HCT116 (cell line): ENCODE data around the gene SPATA1. TPM values are rescaled to one million over a fixed set of nuclear protein-coding genes. Genes with fewer than 3 reads are reported as not detected.

ENCODE experiments used
- ATAC-seq: fragments of 200-7000 bp; cut with Tn5 transposase; 2 replicates; pipeline ENCODE4 v1.9.1; 2020; ENCODE audit warnings: mild to moderate bottlenecking, moderate library complexity
- BruUV-seq: library from RNA; stranded (reverse); fragments of 400-500 nt; replicated peaks from 2 replicates; lab custom pipeline; 2021; lab: Mats Ljungman, UMichigan
- CTCF ChIA-PET: fragments of 300-600 bp; sonication (Branson Sonifier 250); formaldehyde crosslinking; loops from one replicate; lab custom pipeline; 2021; ENCODE audit warnings: antibody characterized with exemption; lab: Charles Lee
- POLR2A ChIA-PET: fragments of 300-600, 350-600 bp; sonication (Branson Sonifier 250); formaldehyde crosslinking; loops from one replicate; lab custom pipeline; 2021; ENCODE audit warnings: antibody characterized with exemption; lab: Charles Lee
- RAD21 ChIA-PET, 2 experiments: fragments of 300-600 bp; sonication (Branson Sonifier 250); formaldehyde crosslinking; loops; one replicate each; lab custom pipeline; 2023; ENCODE audit warnings: low total read pairs in 2 of 2; ENCODE audit not compliant: uncharacterized antibody in 2 of 2, unreplicated experiment in 2 of 2, low non-redundant PET in 1 of 2; lab: Charles Lee
- DNase-seq: peaks from one replicate; pipeline ENCODE4 v3.0.0-alpha.2; 2010; ENCODE audit warnings: low read depth, low spot score
- H2AFZ ChIP-seq: fragments of 200-600 bp; shearing (Covaris generic), sonication (generic); 2 replicates; pipeline ENCODE4 v1.6.1; 2017; ENCODE audit warnings: low read depth, mixed run types, mixed read lengths, antibody characterized with exemption, low read length; ENCODE audit not compliant: poor library complexity, severe bottlenecking
- H3K27ac ChIP-seq: 2 replicates; pipeline ENCODE4 v1.5.1; 2012; ENCODE audit warnings: low read depth, low read length
- H3K27me3 ChIP-seq: fragments of 200-600 bp; sonication (generic); 2 replicates; pipeline ENCODE4 v1.6.1; 2016; ENCODE audit warnings: mixed run types, low read length, mixed read lengths; ENCODE audit not compliant: insufficient read depth
- H3K36me3 ChIP-seq, 2 experiments: fragments of 200-500 bp in 1 of 2; fragments of 200-600 bp in 1 of 2; sonication (Bioruptor generic) in 1 of 2; sonication (generic) in 1 of 2; 2 replicates each; pipeline versions ENCODE4 v1.5.1 to v1.6.1; 2014 to 2016; ENCODE audit warnings: low read length in 2 of 2, inconsistent platforms in 1 of 2, mixed read lengths in 1 of 2, mixed run types in 1 of 2; ENCODE audit not compliant: insufficient read depth in 2 of 2, control insufficient read depth in 1 of 2
- H3K4me1 ChIP-seq, 2 experiments: fragments of 200-600 bp in 1 of 2; sonication (generic) in 1 of 2; 2 replicates each; pipeline versions ENCODE4 v1.5.1 to v1.6.1; 2012 to 2017; ENCODE audit warnings: low read length in 2 of 2, inconsistent platforms in 1 of 2, mild to moderate bottlenecking in 1 of 2, mixed read lengths in 1 of 2, mixed run types in 1 of 2, moderate library complexity in 1 of 2; ENCODE audit not compliant: insufficient read depth in 2 of 2, control insufficient read depth in 1 of 2
- H3K4me2 ChIP-seq: fragments of 200-600 bp; sonication (generic); 2 replicates; pipeline ENCODE4 v1.6.1; 2017; ENCODE audit warnings: mixed run types, low read length, mixed read lengths
- H3K4me3 ChIP-seq, 2 experiments: fragments of 200-600 bp in 1 of 2; sonication (generic) in 1 of 2; replicated peaks in 1 of 2; 2 replicates each; pipeline ENCODE4 v1.5.1; 2011 to 2016; ENCODE audit warnings: low read length in 2 of 2, control low read depth in 1 of 2, low read depth in 1 of 2, mild to moderate bottlenecking in 1 of 2, mixed read lengths in 1 of 2, mixed run types in 1 of 2
- H3K79me2 ChIP-seq: fragments of 200-600 bp; sonication (generic); 2 replicates; pipeline ENCODE4 v1.6.1; 2017; ENCODE audit warnings: mild to moderate bottlenecking, mixed run types, low read length, moderate library complexity, mixed read lengths; ENCODE audit not compliant: insufficient read depth
- H3K9ac ChIP-seq: fragments of 200-600 bp; sonication (generic); 2 replicates; pipeline ENCODE4 v1.6.1; 2016; ENCODE audit warnings: low read length, mixed read lengths
- H3K9me2 ChIP-seq: fragments of 200-600 bp; sonication (generic), shearing (Covaris generic); 2 replicates; pipeline ENCODE4 v1.6.1; 2017; ENCODE audit warnings: mixed run types, mild to moderate bottlenecking, moderate library complexity; ENCODE audit not compliant: insufficient read depth
- H3K9me3 ChIP-seq, 2 experiments: fragments of 200-500 bp in 1 of 2; fragments of 200-600 bp in 1 of 2; sonication (Bioruptor generic) in 1 of 2; sonication (generic) in 1 of 2; 2 replicates each; pipeline ENCODE4 v1.6.1; 2014 to 2017; ENCODE audit warnings: low read length in 2 of 2, mixed read lengths in 2 of 2, inconsistent platforms in 1 of 2, low read depth in 1 of 2, mild to moderate bottlenecking in 1 of 2, mixed run types in 1 of 2, moderate library complexity in 1 of 2; ENCODE audit not compliant: control insufficient read depth in 1 of 2, insufficient read depth in 1 of 2
- H4K20me1 ChIP-seq: fragments of 200-600 bp; sonication (generic), shearing (Covaris generic); 2 replicates; pipeline ENCODE4 v1.6.1; 2017; ENCODE audit warnings: mixed run types, mild to moderate bottlenecking, moderate library complexity; ENCODE audit not compliant: insufficient read depth
- CBX3 ChIP-seq: IDR thresholded peaks from 2 replicates; pipeline ENCODE4 v1.6.1; 2012; ENCODE audit warnings: low read depth
- CEBPB ChIP-seq: IDR thresholded peaks from 2 replicates; pipeline ENCODE4 v1.6.1; 2012; ENCODE audit warnings: low read depth
- EZH2 ChIP-seq: fragments of 200-600 bp; sonication (generic); IDR thresholded peaks from 2 replicates; pipeline ENCODE4 v1.6.1; 2017; ENCODE audit warnings: antibody characterized with exemption, mixed run types
- MAX ChIP-seq: IDR thresholded peaks from 2 replicates; pipeline ENCODE4 v1.6.1; 2012
- SRF ChIP-seq: IDR thresholded peaks from 2 replicates; pipeline ENCODE4 v1.6.1; 2012; ENCODE audit warnings: low read depth
- TCF7L2 ChIP-seq: IDR thresholded peaks from 2 replicates; pipeline ENCODE4 v1.7.0; 2011; ENCODE audit warnings: borderline replicate concordance, inconsistent platforms; ENCODE audit not compliant: insufficient read depth, insufficient read length; ENCODE audit errors: extremely low read depth
- ZBTB33 ChIP-seq: IDR thresholded peaks from 2 replicates; pipeline ENCODE4 v1.6.1; 2011; ENCODE audit warnings: mild to moderate bottlenecking, low read length, moderate library complexity; ENCODE audit not compliant: insufficient replicate concordance; ENCODE audit errors: extremely low read depth
- intact Hi-C: fragments of 100-400 bp; cut with micrococcal nuclease; formaldehyde crosslinking; loops from 2 replicates; pipeline ENCODE4 v1.10.0; 2022
- total RNA-seq: library from RNA; stranded (reverse); gene quantifications from one replicate; pipeline ENCODE4 v1.2.1, GENCODE V29; 2021; ENCODE audit not compliant: unreplicated experiment

SPATA1 gene
- total RNA-seq, 1 experiment from 2014 or later, result 3.1 TPM

GRCh38 chr1:84613026-84613425 is 106.8 kb downstream of the SPATA1 start:
- no peaks in the 10 kb centered on the region for H3K27me3 ChIP-seq
- no peak overlapping the region for H3K4me3 ChIP-seq
- no peak for DNase-seq
- TF ChIP-seq CEBPB (no peak), TCF7L2 (no peak), ZBTB33 (no peak), SRF (no peak), MAX (no peak)
- CTCF ChIA-PET, result no interaction called here
- BruUV-seq, result no TSS peak
- no peaks in the 10 kb centered on the region for H3K36me3 ChIP-seq
- H3K9me3 ChIP-seq, result peaks cover 3 to 19% of the 10 kb centered on the region in 2 experiments; a peak in 2 of 4 replicates
- no peak overlapping the region for H2AFZ ChIP-seq
- ATAC-seq, result no peak
- no peaks in the 10 kb centered on the region for H4K20me1 ChIP-seq
- H3K27ac ChIP-seq, result no peak overlapping the region
- POLR2A ChIA-PET, result no interaction called here
- no peak overlapping the region for H3K4me2 ChIP-seq
- no peak overlapping the region for H3K9ac ChIP-seq
- no peaks in the 10 kb centered on the region for H3K4me1 ChIP-seq
- intact Hi-C loops, result no loop called here
- RAD21 ChIA-PET, result no interaction called here
- no peaks in the 10 kb centered on the region for H3K9me2 ChIP-seq
- no peaks in the 10 kb centered on the region for H3K79me2 ChIP-seq

GRCh38 chr1:84613887-84614286 is 107.7 kb downstream of the SPATA1 start:
- H3K27ac ChIP-seq, result no peak overlapping the region
- H3K79me2 ChIP-seq, result no peaks in the 10 kb centered on the region
- H3K4me2 ChIP-seq, result no peak overlapping the region
- H3K27me3 ChIP-seq, result no peaks in the 10 kb centered on the region
- no peak for DNase-seq
- TF ChIP-seq CBX3, result peak; percentile 85
- no peak for TF ChIP-seq EZH2
- ChIA-PET RAD21 (no interaction called here), POLR2A (no interaction called here), CTCF (no interaction called here)
- H3K36me3 ChIP-seq, result no peaks in the 10 kb centered on the region
- no peaks in the 10 kb centered on the region for H4K20me1 ChIP-seq
- BruUV-seq, result no TSS peak
- no peak overlapping the region for H3K4me3 ChIP-seq
- H3K9me3 ChIP-seq, result peaks cover 3 to 19% of the 10 kb centered on the region in 2 experiments; a peak in 2 of 4 replicates
- no peak overlapping the region for H3K9ac ChIP-seq
- peaks cover 4% of the 10 kb centered on the region in 2 experiments for H3K4me1 ChIP-seq
- intact Hi-C loops, result no loop called here
- H2AFZ ChIP-seq, result no peak overlapping the region
- H3K9me2 ChIP-seq, result no peaks in the 10 kb centered on the region
- no peak for ATAC-seq
